Upper lobe of left lung (tissue), 4 donors: ENCODE results near the gene DLL4.

Experiments used
- CTCF ChIP-seq, 6 experiments: fragments of 450-650 bp in 4 of 6; fragments of 200-600 bp in 2 of 6; sonication (generic) in 2 of 6; IDR thresholded peaks; one replicate each; pipeline ENCODE4 v1.5.1; 2016 to 2019; ENCODE audit warnings: antibody characterized with exemption in 6 of 6
- POLR2AphosphoS5 ChIP-seq, 2 donors: sonication (generic); formaldehyde crosslinking; IDR thresholded peaks; one replicate each; pipeline ENCODE4 v1.5.1; 2017; ENCODE audit warnings: antibody characterized with exemption in 2 of 2

GRCh38 chr15:40918146-40918798, 10.9 kb upstream of the DLL4 start:
- TF ChIP-seq CTCF (IDR thresholded peaks at IDR 0.05) (no peak), POLR2AphosphoS5 (IDR thresholded peaks at IDR 0.05) (peak; percentile 9 to 44)
